ENCODE data around the gene PTPN13.
A peak's percentile ranks its signal among the peaks of the same experiment; 100 is the strongest.

Gene PTPN13, protein sequence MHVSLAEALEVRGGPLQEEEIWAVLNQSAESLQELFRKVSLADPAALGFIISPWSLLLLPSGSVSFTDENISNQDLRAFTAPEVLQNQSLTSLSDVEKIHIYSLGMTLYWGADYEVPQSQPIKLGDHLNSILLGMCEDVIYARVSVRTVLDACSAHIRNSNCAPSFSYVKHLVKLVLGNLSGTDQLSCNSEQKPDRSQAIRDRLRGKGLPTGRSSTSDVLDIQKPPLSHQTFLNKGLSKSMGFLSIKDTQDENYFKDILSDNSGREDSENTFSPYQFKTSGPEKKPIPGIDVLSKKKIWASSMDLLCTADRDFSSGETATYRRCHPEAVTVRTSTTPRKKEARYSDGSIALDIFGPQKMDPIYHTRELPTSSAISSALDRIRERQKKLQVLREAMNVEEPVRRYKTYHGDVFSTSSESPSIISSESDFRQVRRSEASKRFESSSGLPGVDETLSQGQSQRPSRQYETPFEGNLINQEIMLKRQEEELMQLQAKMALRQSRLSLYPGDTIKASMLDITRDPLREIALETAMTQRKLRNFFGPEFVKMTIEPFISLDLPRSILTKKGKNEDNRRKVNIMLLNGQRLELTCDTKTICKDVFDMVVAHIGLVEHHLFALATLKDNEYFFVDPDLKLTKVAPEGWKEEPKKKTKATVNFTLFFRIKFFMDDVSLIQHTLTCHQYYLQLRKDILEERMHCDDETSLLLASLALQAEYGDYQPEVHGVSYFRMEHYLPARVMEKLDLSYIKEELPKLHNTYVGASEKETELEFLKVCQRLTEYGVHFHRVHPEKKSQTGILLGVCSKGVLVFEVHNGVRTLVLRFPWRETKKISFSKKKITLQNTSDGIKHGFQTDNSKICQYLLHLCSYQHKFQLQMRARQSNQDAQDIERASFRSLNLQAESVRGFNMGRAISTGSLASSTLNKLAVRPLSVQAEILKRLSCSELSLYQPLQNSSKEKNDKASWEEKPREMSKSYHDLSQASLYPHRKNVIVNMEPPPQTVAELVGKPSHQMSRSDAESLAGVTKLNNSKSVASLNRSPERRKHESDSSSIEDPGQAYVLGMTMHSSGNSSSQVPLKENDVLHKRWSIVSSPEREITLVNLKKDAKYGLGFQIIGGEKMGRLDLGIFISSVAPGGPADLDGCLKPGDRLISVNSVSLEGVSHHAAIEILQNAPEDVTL (N-terminal part only)

DNA sequence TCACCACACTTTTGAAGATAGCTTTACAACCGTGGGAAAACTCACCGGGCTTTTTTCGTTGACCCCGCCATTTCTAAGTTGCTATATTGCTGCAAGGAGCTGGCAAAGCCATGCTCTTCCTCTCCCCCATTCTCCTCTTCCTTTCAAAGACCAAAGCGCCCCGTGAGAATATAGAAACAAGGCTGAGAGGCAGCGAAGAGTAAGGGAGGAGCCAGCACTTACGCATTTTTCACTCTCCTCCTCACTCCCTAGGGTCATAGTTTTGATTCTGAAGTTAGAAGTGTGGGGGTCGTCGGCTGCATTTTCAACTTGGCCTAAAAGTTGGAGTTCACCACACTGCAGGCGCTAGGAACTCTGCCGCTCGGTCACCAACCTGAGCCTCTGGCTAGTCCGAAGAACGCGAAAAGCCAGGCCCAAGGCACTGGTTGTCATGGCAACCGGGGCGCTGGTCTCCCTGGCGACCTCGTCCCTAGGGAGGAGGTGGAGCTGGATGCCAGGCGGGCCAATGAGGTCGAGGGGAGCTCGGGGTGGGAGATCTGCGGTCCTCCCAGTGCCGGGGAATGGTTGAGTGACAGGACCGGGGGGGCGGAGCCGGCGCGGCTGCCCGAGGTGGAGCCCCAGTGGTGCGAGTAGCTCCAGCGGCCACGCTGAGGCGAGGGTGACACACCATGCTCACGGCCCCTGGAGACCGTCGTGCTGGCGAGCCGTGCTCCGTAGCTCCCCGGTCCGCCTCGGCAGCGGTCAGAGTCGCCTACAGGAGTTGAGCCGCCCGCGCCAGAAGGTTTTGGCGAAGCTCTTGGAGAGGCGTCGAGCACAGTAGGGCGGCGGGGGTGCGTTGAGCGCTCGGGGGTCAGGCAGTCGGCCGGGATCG is at the start of gene PTPN13:
Gene PTPN13, plus strand, starts transcription at position 628 of the 871 bp plus-strand sequence. CDS start 40,942 bp downstream, outside the sequence.
- peak; percentile 75 for DNase-seq

DNA sequence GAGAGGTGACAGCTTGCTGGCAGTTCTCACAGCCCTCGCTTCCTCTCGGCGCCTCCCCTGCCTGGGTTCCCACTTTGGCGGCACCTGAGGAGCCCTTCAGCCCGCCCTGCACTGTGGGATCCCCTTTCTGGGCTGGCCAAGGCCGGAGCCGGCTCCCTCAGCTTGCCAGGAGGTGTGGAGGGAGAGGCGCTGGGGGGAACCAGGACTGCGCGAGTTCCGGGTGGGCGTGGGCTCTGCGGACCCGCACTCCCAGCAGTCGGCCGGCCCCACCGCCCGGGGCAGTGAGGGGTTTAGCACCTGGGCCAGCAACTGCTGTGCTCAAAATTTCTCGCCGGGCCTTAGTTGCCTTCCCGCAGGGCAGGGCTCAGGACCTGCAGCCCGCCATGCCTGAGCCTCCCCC is 47.0 kb upstream of the PTPN13 start:
- no peak for DNase-seq

DNA sequence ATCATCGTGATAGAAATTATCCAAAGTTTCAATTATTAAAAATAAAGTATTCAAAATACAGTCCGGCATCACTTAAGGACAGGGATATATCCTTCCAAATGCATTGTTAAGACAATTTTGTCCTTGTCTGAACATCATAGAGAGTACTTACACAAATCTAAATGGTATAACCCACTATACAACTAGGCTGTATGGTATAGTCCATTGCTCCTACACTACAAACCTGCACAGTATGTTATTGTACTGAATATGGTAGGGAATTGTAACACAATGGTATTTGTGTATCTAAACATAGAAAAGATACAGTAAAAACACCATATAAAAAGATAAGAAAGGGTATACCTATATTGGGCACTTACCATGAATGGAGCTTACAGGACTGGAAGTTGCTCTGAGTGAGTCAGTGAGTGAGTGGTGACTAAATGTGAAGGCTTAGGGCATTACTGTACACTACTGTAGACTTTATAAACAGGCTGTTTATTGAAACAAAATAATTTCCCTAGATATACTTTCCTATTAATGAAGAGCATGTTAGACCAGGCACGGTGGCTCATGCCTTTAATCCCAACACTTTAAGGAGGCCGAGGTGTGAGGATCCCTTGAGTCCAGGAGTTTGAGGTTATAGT is 44.8 kb upstream of the PTPN13 start:
- no peak for DNase-seq

DNA sequence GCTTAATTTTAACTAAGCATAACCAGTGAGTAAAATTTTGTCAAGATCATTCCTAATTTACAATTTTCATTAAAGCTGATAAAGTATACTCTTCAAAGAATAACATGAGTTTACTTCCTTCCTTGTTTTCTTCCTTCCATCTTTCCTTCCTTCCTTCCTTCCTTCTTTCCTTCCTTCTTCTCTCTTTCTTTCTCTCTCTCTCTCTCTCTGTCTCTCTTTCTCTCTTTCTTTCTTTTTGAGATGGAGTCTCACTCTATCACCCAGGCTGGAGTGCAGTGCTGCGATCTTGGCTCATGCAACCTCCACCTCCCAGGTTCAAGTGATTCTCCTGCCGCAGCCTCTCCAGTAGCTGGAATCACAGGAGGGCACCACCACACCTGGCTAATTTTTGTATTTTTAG is 42.7 kb upstream of the PTPN13 start:
- no peak for DNase-seq

DNA sequence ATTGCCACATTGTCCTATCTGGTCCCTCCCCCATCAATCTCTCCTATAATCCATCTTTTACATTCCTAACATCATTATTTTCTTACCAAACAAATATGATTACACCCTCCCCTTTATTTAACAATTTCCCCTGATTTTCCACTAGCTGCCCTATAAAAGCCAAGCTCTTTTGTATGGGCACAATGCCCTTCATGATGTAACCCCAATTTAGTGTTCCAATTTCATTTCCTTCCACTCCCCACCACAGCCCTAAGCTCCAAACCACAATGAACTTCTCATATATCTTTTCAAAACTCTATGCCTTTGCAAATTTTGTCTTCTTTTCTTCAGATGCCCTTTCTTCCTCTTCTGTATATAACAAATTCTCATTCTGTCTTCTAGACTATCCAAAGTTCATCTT is 39.5 kb upstream of the PTPN13 start:
- DNase-seq = no peak

DNA sequence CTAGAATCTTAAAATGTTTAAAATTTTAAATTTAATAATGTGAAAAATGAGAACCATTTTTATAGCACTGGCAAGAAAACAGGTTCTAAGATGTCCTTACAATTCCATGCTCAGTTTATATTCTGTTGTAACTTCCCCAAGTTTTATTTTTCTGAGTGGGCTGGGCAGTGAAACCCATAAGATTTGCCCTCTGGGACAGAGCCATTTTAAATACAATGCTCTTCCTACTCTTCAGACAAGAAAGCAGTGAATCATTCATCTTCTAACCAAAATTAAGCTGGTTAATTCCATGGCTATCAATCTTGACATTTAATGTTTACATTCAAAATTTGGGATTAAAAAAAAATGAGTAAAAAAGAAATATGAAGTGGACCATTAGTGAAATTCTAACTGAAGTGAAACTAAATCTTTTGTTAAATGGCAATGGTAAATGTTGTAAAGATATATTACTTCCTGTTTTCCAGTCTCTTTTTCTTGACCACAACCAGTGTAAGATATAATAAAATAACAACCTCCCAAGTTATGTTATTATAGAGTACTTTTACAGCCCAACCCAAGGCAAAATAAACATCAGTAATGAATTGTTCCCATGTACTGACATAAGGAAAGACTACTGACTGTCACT is 37.2 kb upstream of the PTPN13 start:
- no peak for DNase-seq

DNA sequence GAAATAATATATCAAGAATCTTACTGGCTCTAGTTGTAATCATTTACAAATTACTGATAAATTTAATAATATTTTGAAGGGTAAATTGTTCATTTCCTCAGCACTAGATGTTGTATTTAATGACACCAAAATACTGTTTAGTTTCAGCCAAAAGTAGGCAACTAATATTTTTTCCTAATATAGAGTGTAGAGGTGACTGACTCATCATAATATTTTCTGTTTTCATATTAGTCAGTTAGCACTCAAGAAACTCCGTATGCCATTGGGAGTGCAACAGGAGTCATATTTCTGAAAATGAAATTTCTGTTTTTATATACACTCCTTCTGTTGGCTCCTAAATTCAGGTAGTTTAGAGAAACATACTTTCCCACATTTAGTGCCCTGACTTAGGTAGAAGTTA is 36.6 kb upstream of the PTPN13 start:
- DNase-seq = no peak

DNA sequence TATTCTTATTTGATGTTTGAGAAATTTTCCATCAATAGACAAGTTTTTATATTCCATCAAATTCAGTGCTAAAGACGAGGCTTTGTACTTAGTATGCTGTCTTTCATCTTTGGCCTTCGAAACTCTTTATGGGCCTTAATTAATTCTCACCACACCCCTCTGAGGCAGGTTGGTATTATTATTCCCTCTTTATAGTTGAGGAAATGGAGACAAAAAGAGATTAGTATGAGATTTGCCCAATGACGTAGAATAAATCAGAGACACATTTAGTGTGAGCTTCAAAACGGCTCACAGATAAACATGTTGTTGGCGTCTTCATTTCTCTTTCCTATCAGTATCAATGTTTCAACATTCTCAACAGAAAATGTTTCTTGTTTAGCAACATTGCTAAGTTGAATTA is 35.9 kb upstream of the PTPN13 start:
- DNase-seq = no peak

DNA sequence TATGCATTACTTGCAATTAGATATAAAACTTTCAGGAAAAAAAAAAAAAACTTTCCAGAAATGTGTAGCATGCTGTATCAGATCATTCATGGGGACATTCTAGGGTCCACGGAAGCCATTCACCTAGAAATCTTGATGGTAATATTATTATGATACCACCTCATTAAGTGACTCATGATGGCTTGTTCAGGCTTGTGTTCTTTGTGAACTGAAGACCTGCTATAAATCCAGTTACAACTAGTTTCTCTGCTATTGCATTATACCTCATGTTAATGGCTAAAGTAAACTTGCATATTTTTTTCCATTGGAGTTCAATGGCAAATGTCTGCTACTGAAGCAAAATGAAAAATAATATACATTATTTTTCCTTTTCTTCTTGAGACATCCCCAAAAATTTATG is 35.3 kb upstream of the PTPN13 start:
- DNase-seq = no peak

DNA sequence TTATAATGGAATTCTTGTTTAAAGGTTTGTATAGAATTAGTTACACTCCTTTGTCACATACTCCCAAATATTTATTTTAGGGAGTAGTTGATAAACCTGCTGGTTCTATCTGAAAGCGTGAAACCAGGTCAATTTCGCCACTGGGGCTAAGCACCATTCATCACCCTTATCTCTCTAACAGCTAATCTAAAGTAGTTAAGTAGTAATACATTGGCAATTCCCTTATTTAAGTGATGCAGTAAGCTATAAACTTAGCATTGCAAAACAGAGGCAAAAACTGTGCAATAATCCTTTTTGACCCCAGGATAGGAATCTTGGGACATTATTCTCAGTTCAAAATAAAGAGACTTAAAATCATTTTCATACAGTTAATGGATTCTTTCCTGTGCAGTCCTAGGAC is 33.7 kb upstream of the PTPN13 start:
- no peak for DNase-seq

DNA sequence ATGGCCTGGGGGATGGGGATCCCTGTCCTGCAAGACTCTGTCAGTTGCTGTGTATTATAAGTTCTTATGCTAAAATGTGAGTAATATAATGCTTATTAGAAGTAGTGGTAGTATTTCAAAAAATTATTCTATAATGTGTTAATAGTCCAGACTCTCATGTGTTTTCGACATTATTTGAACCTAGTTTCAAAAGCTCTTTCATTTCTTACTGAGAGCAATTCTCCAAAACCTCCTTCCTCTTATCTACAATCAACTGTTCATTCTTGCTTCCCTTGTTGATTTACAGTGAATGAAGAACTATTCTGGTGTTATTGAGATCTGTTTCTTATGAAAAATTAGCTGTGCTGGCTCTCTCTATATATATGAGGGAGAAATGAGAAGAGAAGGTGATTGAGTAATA is 32.9 kb upstream of the PTPN13 start:
- DNase-seq = no peak

DNA sequence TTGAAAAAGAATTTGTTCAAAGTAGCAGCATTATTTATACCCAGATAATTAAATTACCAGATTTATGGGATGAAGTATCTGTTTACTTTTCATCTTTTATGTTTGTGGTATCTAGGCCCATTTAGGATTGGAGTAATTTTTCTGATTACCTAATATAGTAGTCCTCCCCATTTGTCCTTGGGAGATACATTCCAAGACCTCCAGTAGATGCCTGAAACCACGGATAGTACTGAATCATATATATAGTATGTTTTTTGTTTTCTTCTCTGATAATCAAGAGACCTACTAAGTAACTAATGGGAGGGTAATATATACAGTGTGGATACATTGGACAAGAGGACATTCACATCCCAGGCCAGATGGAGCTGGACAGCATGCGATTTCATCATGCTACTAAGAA is 30.7 kb upstream of the PTPN13 start:
- no peak for DNase-seq

DNA sequence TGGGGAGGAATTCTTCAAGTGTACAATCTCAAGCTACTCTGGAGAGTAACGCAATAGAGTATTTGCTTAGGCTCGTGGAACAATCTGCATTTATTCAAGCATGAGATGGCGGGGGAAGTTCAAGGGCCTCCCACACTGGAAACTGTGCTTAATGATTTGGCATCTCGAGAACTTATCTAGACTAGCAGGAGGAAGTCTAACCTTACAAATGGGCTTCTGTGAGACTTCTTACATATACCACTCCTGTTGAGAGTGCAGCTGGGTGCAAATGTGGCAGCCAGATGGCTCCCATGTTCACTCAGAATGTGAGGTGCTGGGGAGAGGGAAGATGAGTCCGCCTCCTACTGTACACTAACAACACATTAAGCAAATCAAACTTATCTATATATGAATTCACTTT is 29.3 kb upstream of the PTPN13 start:
- DNase-seq = no peak

DNA sequence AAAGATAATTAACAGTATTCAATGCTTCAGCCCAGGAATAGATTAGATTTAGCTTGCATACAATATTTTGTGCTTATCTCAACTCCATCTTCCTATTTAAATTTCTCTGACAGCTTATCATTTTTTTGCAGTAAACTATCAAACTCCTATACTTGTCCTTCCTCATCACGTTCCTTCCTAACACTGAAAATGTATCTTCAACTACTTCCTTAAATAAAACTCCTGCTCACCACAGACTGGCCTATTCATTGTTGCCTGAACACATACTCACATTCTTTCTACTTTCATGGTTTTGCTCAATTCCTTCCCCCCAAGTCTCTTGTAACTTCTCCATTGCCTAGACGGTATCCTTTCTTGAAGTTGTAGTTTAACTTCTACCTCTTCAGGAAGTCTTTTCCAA is 28.5 kb upstream of the PTPN13 start:
- no peak for DNase-seq

DNA sequence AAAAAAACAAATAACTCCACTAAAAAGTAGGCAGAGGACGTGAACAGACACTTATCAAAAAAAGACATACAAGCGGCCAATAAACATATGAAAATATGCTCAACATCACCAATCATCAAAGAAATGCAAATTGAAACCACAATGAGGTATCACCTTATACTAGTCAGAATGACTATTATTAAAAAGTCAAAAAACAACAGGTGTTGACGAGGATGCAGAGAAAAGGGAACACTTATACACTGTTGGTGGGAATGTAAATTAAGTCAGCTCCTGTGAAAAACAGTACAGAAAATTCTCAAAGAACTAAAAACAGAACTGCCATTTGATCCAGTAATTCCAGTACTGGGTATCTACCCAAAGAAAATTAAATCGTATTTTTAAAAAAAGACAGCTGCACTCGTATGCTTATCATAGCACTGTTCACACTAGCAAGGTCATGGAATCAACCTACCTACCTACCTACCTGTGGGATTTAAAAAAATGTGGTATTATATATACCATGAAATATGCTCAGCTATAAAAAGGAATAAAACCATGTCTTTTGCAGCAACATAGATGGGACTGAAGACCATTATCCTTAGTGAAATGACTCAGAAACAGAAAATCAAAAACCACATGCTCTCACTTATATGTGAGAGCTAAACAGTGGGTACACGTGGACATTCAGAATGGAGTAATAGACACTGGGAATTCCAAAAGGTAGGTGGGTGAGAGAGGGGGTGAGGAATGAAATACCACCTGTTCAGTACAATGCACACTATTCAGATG is 24.8 kb upstream of the PTPN13 start:
- no peak for DNase-seq

DNA sequence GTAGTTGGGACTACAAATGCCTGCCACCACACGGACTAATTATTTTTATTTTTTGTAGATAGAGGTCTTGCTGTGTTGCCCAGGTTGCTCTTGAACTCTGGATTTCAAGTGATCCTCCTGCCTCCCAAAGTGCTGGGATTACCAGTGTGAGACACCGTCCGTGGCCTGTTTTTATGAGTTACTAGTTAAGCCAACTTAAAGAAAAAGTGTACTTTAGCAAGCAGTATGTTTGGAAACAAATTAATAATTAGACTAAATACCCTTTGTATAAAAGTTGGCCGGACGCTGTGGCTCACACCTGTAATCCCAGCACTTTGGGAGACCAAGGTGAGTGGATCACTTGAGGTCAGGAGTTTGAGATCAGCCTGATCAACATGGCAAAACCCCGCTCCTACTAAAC is 14.2 kb upstream of the PTPN13 start:
- no peak for DNase-seq

DNA sequence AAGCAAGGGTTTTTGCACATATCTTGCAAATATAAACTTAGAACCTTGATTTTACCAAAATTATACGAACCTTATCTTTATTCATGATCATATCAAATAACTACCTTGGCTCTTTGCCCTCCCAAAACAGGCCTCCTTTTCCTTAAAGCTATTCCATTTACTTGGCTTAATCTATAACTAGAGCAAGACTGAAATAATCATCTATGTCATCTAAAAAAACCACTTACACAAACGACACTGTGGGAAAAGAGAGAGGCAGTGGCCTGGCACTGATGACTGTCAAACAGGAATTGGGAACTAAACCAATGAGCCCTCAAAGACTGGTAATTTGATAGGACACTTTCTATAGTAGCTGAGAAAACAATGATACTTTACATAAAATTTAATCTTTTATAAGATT is 11.7 kb upstream of the PTPN13 start:
- DNase-seq = no peak

DNA sequence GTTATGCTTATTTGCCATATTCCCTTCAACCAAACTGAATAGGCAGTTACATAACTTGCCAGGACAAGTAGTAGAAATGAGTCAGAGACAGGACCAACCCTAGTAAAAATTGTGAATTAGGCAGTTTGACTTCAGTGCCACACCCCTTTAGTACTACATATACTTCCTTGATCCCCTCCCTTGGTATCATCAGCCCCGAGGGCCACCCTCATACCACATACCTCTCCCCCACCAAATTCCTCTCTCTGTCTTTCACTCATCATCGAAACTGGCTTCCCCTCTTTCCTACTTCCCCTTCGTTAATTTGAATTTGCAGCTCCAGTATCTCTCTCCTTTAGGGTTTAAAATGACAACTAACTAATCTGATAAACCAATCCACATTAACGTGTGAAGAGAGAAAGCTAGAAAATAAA is 7.9 kb upstream of the PTPN13 start:
- no peak for DNase-seq

DNA sequence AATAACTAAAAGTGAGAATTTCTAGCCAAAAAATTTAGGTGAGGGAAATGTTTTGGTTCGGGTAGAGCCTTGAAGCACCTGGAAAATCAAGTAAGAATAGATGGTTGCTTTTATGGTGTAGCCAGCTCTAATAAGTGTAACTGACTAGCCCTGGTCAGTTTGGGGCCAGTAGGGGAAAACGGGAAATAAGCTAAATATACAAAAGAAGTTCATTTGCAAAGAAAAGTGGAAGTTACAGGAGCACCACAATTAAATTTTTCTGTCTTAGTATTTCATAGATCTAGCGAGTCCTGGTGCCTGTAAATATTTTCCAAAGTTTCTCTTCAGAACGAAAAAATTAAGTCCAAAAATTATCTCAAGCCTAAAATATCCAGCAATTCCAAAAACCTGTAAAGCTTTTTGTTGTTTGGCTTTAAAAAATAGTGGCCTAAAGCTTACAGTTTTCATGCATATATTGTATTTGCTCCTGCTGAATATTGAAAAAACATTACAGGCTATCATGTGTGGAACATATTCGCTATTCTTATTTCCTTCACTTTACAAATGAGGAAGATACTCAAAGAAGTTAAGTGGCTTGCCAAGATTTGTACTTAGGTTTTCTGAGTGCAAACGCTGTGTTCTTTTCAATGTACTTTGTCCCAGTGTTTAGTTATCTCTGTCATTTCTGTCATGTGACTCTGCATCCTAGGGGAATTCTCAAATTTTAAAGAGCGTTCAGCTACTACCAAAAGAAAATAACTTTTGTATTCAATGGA is 7.3 kb upstream of the PTPN13 start:
- DNase-seq = no peak

Data from stimulated activated CD8-positive, alpha-beta memory T cell treated with anti-CD3 and anti-CD28 coated beads, Interleukin-4, amount 100 ng/mL, for 48 hours (primary cell).